Islet precursor cell (in vitro differentiated cells): ENCODE measurements around the gene IQCK.

Experiments used
- DNase-seq: peaks from one replicate; pipeline ENCODE4 v3.0.0-alpha.2; 2018

The IQCK gene

DNA sequence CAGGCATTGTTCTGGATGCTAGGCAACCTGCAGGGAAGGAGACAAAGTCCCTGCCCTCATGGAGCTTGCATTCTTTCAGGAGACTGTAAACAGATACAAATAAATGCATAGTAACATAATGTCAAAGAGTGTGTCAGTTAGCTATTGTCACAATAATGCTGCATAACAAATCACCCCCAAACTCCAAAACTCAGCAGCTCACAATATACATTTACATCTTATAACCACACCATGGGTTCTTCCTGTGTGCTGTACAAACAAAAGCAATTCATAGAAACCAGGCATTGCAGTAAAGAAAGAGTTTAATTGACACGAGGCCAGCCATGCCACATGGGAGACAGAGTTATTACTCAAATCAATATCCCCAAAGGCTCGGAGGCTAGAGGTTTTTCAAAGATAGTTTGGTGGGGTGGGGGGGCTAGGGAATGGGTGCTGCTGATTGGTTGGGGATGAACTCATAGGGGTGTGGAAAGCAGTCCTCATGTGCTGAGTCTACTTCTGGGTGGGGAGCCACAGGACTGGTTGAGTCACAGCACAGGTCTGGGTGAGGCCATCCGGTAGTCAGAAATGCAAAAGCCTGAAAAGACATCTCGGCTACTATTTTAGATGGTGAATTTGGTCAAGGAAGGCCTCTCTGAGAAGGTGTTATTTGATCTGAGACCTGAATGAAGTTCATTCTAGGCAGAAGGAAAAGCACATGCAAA, 87.5 kb downstream of the IQCK start:
- DNase-seq: peak; percentile 20

GRCh38 chr16:19808061-19808641, 90.1 kb downstream of the IQCK start:
- DNase-seq: peak; percentile 29

- DNase-seq: peak; percentile 54
Measured at GRCh38 chr16:19809121-19809635, 91.1 kb downstream of the IQCK start.

DNA sequence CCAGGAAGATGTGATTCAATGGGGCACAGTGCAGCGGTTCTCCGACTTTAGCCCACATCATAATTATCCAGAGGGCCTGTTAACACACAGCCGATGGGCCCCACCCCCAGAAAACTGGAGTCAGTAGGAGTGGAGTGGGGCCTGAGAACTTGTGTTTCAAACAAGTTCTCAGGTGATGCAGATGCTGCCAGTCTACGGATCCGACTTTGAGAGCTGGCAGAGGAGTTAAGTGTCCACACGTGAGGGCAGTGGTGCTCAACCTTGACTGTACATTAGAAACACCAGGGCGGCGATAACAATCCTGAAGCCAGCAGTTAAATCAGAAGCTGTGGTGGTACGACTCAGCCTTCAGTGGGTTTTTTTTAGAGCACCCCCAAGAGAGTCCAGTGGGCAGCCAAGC, 91.6 kb downstream of the IQCK start:
- peak; percentile 25 for DNase-seq

- peak; percentile 20 for DNase-seq
Measured at GRCh38 chr16:19810817-19811731, 93.0 kb downstream of the IQCK start.

DNA sequence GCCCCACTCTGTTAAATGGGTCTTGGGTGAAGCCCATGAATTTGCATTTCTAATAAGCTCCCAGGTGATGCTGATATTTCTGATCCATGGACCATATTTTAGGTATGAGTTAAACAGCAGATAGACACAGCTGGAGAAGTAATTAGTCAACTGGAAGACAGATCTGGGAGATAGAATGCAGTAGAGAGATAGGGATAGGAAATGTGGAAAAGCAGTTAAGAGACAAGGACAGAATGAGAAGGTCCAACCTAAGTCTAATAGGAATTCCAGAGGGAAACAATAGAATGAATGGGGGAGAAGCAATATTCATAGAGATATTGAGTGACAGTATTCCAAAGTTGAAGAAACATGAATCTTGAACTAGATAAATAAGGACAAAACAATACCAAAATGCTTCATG, 94.9 kb downstream of the IQCK start:
- no peak for DNase-seq

DNA sequence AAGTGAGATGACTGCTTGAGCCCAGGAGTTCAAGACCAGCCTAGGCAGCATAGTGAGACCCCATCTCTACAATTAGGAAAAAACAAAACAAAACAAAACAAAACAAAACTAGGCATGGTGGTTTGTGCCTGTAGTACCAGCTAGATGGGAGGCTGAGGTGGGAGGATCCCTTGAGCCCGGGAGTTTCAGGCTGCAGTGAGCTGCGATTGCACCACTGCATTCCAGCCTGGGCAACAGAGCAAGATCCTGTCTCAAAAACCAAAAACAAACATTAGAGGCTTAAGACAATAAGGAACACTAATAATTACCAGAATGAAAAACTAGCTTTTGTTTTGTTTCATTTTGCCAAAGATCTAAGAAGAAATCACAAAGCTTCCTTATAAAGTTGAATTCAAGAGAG, 97.3 kb downstream of the IQCK start:
- DNase-seq: peak; percentile 13

- DNase-seq: peak; percentile 15
Measured at GRCh38 chr16:19817122-19817521, 99.1 kb downstream of the IQCK start.

DNA sequence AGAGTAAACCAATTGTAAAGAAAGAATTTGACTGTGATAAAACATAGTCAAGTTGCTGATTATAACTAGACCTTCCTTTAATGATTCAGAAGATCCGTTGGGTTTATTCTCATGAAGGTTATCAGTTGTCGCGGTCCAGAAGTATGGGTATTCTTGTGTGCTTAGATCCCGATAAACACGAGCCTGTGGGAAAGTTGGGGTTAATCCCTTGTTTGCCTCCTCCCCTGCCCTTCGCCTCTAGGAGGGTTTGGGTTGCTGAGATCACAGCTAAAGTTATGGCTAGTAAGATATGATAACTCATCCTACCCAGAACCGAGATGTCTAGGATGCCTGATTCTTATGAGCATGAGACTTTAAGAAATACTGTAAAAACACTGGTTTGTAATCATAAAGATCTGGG, 99.8 kb downstream of the IQCK start:
- peak; percentile 7 for DNase-seq

DNA sequence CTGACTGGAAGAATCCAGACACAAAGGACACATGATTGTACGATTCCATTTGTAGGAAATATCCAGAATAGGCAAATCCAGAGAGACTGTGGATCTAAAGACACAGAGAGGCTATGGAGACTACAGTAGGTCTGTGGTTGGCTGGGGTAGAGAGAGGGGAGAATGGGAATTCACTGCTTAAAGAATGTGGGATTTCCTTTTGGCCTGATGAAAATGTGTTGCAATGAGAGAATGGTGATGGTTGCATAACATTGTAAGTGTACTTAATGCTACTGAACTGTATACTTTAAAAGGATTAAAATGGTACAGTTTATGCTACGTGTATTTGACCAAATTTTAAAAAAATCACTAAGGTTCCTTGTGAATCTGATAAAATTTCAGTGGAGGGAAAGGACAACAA, 104.5 kb downstream of the IQCK start:
- DNase-seq: peak; percentile 14

GRCh38 chr16:19823322-19823721, 105.3 kb downstream of the IQCK start:
- peak; percentile 35 for DNase-seq

GRCh38 chr16:19824216-19824615, 106.1 kb downstream of the IQCK start:
- DNase-seq: peak; percentile 7

DNA sequence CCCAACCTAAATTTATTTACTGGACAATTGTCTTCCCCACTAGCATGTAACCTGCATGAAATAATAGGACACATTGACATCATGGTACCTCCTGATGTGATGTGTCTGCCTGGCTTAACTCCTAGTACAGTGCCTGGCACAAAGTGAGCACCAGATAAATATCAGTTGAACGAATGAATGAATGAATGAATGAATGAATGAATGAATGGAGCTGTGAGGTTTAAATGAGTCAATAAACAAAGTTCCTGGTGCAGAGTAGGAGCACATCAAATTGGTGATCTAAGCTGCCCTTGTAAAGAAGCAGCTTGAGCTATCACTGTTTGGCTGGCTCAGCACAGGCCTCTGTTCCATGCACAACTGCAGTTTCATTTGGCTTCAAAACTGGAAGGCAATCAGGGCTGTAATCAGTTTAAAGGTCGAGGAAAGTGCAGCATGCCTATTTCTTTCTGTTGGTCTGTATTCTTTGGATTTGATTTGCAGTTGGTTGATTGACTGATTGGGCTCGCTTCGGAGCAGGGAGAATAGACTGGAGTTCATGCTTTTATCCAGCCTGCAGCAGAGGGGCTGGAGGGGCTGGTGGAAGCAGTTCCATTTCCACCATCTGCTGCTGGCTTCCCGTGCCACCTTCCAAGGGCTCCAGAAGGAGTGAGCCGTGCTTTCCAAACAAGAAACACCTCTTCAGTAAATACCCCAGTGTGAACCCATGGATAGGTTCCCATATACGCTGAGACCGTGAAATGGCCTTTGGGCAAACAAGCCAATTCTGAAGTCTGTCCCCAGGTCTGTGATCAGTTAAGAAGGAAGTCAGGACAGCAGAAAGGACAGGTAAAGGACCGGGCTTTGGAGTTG, 112.0 kb downstream of the IQCK start:
- DNase-seq: no peak

DNA sequence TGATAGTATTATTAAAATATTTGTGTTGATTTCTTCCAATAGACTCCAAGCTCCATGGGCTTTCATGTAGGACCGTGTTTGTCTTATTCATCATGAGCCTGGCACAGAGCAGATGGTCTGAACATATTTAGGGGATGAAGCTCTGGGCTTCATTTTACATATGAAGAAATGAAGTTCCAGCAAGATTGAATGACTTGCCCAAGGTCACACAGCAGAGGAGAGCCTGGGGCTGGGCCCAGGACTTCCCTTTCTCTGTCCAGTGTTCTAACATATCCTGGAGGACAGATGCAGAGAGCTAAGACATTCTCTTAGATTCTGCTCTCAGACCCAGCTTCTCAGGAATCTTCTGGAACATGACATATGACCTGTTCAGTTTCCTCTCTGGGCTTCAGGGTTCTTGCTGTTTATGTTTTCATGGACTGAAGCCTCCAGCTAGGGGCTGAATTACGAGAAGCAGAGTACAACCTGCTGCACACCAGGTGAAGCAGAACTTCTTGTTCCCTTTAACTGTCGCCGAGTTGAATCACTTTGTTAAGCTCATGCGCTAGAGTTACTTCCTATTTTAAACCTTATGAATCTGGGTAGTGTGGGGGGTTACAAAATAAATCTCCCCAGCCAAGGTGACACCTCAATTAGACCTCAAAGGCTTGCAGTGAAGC, 113.0 kb downstream of the IQCK start:
- DNase-seq: no peak

DNA sequence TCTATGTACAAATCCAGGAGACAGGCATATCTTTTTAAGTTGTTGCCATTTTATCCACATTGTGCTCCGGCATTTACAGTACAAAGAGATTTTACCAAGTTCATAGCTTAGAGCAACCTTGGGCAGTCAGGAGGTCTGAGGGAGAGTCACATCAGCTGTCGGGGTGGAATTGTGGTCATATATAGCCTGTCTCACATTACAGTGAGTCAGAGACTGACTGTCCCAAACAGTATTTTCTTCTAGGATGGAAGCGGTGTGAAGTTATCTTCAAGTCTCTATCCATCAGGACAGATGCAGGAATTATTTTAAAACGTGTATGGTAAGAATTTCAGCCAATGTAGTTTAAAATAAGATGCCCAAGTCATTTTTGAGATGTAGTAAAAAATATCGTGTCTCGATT, 113.6 kb downstream of the IQCK start:
- no peak for DNase-seq

GRCh38 chr16:19833176-19833575, 115.1 kb downstream of the IQCK start:
- DNase-seq: no peak

- DNase-seq: no peak
Measured at GRCh38 chr16:19833581-19833980, 115.5 kb downstream of the IQCK start.

DNA sequence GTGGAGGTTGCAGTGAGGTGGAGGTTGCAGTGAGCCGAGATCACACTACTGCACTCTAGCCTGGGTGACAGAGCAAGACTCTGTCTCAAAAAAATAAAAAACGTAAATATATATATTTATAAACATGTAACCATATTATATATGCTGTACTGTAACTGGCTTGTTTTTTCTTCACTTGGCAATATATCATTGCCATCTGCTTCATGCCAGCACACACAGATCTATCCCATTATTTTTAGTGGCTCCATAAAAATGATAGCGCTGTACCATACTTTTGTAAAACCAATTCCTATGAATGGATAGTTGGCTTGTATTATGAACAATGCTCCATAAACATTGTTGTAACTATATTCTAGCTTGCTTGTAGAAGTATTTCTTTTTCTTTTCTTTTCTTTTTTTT, 117.1 kb downstream of the IQCK start:
- DNase-seq: no peak

DNA sequence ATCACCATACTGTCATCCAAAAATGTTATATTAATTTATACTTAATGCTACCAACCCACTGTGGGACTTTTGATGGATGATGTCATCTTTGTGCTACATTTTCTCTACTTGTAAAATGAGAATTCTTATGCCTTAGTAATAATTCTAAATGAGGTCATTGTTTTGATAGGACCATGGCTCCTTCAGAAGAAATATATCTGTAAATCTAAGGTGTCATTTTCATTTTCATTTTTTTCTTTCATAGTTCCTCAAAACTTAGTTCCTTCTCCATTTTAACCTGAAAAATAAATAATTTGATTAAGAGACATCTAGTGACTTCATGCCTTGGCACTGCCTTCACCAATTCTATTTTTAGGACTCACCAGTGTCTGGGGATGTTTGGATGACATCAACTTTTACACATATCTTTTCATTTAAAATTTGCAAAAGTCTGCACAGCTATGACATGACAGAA, 117.9 kb downstream of the IQCK start:
- no peak for DNase-seq

DNA sequence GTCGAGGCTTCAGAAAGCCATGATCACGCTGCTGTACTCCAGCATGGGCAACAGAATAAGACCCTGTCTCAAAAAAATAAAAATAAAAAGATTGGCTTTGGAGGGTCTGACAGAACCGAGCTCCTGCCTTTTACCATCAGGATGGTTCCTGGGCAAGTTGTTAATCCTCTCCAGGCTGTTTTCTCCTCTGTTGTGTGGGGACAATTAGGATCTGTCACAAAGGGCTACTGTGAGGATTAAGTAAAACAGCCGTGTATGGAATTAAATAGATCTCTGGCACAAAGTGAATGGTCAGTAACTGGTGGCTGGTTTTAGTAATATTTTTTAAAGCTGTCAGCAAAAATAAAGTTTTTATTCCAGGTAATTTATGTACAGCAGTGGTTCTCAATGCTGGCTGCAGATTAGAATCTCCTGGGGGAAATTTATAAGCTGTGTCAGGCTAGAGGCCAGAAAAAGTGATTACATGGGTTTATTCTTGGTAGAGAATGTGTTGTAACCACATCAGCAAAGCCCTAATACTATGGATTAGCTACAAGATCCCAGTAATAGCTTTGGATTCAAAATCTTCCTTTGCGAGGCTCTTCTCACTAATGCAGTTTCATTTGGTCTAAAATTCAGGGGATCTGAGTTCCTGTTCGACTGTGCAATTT, 119.4 kb downstream of the IQCK start:
- DNase-seq: no peak

DNA sequence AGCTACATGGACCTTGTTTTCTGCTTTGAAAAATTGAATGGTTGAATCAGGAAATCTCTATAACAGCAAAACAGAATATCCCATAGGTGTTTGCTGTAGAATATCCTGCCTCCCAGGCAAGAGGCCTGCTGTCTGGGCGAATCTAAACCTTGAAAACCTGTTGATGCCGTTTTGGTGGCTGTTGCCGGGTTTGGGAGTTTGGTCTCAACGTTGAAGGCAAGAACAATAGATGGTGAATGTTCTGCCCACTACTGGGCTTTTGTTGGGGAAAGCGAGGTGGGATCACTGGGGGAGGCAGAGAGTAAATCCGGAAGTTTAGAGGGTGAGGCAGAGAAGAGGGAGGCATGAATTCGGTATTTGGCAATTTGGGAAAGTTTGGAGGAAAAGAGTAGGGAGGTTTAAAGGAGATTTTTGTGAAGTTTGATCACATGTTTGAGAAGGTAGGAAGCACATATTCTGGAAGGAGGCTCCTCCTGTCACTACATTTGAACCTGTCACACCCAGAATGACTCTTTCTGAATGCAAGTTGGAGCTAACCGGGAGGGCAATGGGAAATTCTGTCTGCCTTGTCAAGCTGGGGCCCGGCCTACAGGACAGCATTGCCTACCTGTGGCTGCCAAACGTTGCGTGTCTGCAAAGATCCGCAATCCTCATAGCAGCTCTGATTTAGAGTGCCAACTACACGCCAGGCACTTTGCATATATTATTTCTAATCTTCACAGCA, 120.1 kb downstream of the IQCK start:
- no peak for DNase-seq
